ENCODE data around the gene RHOF.

The RHOF gene

GRCh38 chr12:121740847-121741246 is 52.6 kb downstream of the RHOF start:
- DNase-seq (ENCODE audit: extremely low spot score), result no peak
- TF ChIP-seq ARNT (IDR thresholded peaks at IDR 0.05) (no peak), ELF4 (IDR thresholded peaks at IDR 0.05) (no peak)
- ChIA-PET POLR2A (no interaction called here), CTCF (no interaction called here)

- ChIA-PET POLR2A (no interaction called here), CTCF (interaction anchor here (0.9 kb wide), 1 partner anchor 18 kb away, joined by 3 read pairs; no protein-coding TSS in a partner anchor)
- DNase-seq (ENCODE audit: extremely low spot score), result no peak
- TF ChIP-seq FOXM1 (IDR thresholded peaks at IDR 0.05; ENCODE audit: borderline replicate concordance) (no peak), L3MBTL2 (conservative IDR thresholded peaks at IDR 0.05) (no peak), BHLHE40 (IDR thresholded peaks at IDR 0.05; ENCODE audit: borderline replicate concordance) (no peak), CTBP1 (IDR thresholded peaks at IDR 0.05; ENCODE audit: borderline replicate concordance) (no peak), FOXA1 (IDR thresholded peaks at IDR 0.05) (no peak), FOXK2 (IDR thresholded peaks at IDR 0.05) (no peak), SUZ12 (IDR thresholded peaks at IDR 0.05) (no peak), HDGF (IDR thresholded peaks at IDR 0.05; ENCODE audit: borderline replicate concordance) (no peak), ELF4 (IDR thresholded peaks at IDR 0.05) (no peak), SP1 (IDR thresholded peaks at IDR 0.05) (no peak), TARDBP (IDR thresholded peaks at IDR 0.05) (no peak), PKNOX1 (IDR thresholded peaks at IDR 0.05) (no peak), ZNF384 (IDR thresholded peaks at IDR 0.05) (no peak), LEF1 (IDR thresholded peaks at IDR 0.05; ENCODE audit: borderline replicate concordance) (no peak), NFRKB (IDR thresholded peaks at IDR 0.05) (no peak), ARNT (IDR thresholded peaks at IDR 0.05) (no peak)
Measured at GRCh38 chr12:121738340-121738858, 55.1 kb downstream of the RHOF start.

- TF ChIP-seq FOXM1 (IDR thresholded peaks at IDR 0.05; ENCODE audit: borderline replicate concordance), result no peak
- TF ChIP-seq LEF1 (IDR thresholded peaks at IDR 0.05; ENCODE audit: borderline replicate concordance), result no peak
- TF ChIP-seq HDGF (IDR thresholded peaks at IDR 0.05; ENCODE audit: borderline replicate concordance), result no peak
- TF ChIP-seq ARNT (IDR thresholded peaks at IDR 0.05), result no peak
- no peak for TF ChIP-seq BHLHE40 (IDR thresholded peaks at IDR 0.05; ENCODE audit: borderline replicate concordance)
- no peak for TF ChIP-seq CTBP1 (IDR thresholded peaks at IDR 0.05; ENCODE audit: borderline replicate concordance)
- no peak for TF ChIP-seq L3MBTL2 (conservative IDR thresholded peaks at IDR 0.05)
- no peak for TF ChIP-seq FOXA1 (IDR thresholded peaks at IDR 0.05)
- TF ChIP-seq SUZ12 (IDR thresholded peaks at IDR 0.05), result no peak
- no peak for TF ChIP-seq SP1 (IDR thresholded peaks at IDR 0.05)
- no peak for TF ChIP-seq FOXK2 (IDR thresholded peaks at IDR 0.05)
- no peak for TF ChIP-seq NFRKB (IDR thresholded peaks at IDR 0.05)
- no peak for TF ChIP-seq ELF4 (IDR thresholded peaks at IDR 0.05)
- TF ChIP-seq ZNF384 (IDR thresholded peaks at IDR 0.05), result no peak
- TF ChIP-seq PKNOX1 (IDR thresholded peaks at IDR 0.05), result no peak
- no peak for TF ChIP-seq TARDBP (IDR thresholded peaks at IDR 0.05)
- ChIA-PET POLR2A (no interaction called here), CTCF (no interaction called here)
Measured at GRCh38 chr12:121733849-121734248, 59.6 kb downstream of the RHOF start.

GRCh38 chr12:121731473-121731872 is 62.0 kb downstream of the RHOF start:
- ChIA-PET CTCF (no interaction called here), POLR2A (no interaction called here)
- no peak for TF ChIP-seq BHLHE40 (IDR thresholded peaks at IDR 0.05; ENCODE audit: borderline replicate concordance)
- no peak for TF ChIP-seq PKNOX1 (IDR thresholded peaks at IDR 0.05)
- TF ChIP-seq SUZ12 (IDR thresholded peaks at IDR 0.05), result no peak
- no peak for TF ChIP-seq ELF4 (IDR thresholded peaks at IDR 0.05)
- TF ChIP-seq NFRKB (IDR thresholded peaks at IDR 0.05), result no peak
- no peak for TF ChIP-seq LEF1 (IDR thresholded peaks at IDR 0.05; ENCODE audit: borderline replicate concordance)
- TF ChIP-seq ARNT (IDR thresholded peaks at IDR 0.05), result no peak
- TF ChIP-seq TARDBP (IDR thresholded peaks at IDR 0.05), result no peak
- no peak for TF ChIP-seq CTBP1 (IDR thresholded peaks at IDR 0.05; ENCODE audit: borderline replicate concordance)
- TF ChIP-seq FOXM1 (IDR thresholded peaks at IDR 0.05; ENCODE audit: borderline replicate concordance), result no peak
- no peak for TF ChIP-seq FOXK2 (IDR thresholded peaks at IDR 0.05)
- no peak for TF ChIP-seq SP1 (IDR thresholded peaks at IDR 0.05)
- no peak for TF ChIP-seq ZNF384 (IDR thresholded peaks at IDR 0.05)
- no peak for TF ChIP-seq L3MBTL2 (conservative IDR thresholded peaks at IDR 0.05)
- no peak for DNase-seq (ENCODE audit: extremely low spot score)

More at GRCh38 chr12:121733849-121734248, 59.6 kb downstream of the RHOF start:
- DNase-seq (ENCODE audit: extremely low spot score), result no peak

GRCh38 chr12:121729021-121729420 is 64.5 kb downstream of the RHOF start:
- DNase-seq (ENCODE audit: extremely low spot score), result no peak
- ChIA-PET CTCF (no interaction called here), POLR2A (interaction anchor here (0.7 kb wide), 1 partner anchor 16 kb away, joined by 3 read pairs; no protein-coding TSS in a partner anchor)
- TF ChIP-seq ZNF384 (IDR thresholded peaks at IDR 0.05) (no peak), SP1 (IDR thresholded peaks at IDR 0.05) (no peak), BHLHE40 (IDR thresholded peaks at IDR 0.05; ENCODE audit: borderline replicate concordance) (no peak), NFRKB (IDR thresholded peaks at IDR 0.05) (no peak), HDGF (IDR thresholded peaks at IDR 0.05; ENCODE audit: borderline replicate concordance) (no peak), TARDBP (IDR thresholded peaks at IDR 0.05) (no peak), L3MBTL2 (conservative IDR thresholded peaks at IDR 0.05) (no peak), CTBP1 (IDR thresholded peaks at IDR 0.05; ENCODE audit: borderline replicate concordance) (no peak), FOXK2 (IDR thresholded peaks at IDR 0.05) (no peak), FOXA1 (IDR thresholded peaks at IDR 0.05) (no peak), LEF1 (IDR thresholded peaks at IDR 0.05; ENCODE audit: borderline replicate concordance) (no peak), ELF4 (IDR thresholded peaks at IDR 0.05) (no peak), FOXM1 (IDR thresholded peaks at IDR 0.05; ENCODE audit: borderline replicate concordance) (no peak), PKNOX1 (IDR thresholded peaks at IDR 0.05) (no peak), SUZ12 (IDR thresholded peaks at IDR 0.05) (no peak), ARNT (IDR thresholded peaks at IDR 0.05) (no peak)
